Femur (tissue), 1 donor: ENCODE measurements around the gene TCEANC2.

Source experiments
- DNase-seq: peaks from one replicate; pipeline ENCODE4 v3.0.0-alpha.2; 2017

The TCEANC2 gene

GRCh38 chr1:54117815-54118563, 64.6 kb downstream of the TCEANC2 start:
- no peak for DNase-seq

- no peak for DNase-seq
Observed at GRCh38 chr1:54118704-54119103, 65.3 kb downstream of the TCEANC2 start.

GRCh38 chr1:54120018-54120697, 66.8 kb downstream of the TCEANC2 start:
- no peak for DNase-seq

- DNase-seq = no peak
Observed at GRCh38 chr1:54120698-54121481, 67.5 kb downstream of the TCEANC2 start.

- DNase-seq = peak; percentile 88
Observed at GRCh38 chr1:54121482-54122134, 68.2 kb downstream of the TCEANC2 start.

GRCh38 chr1:54122135-54122751, 68.8 kb downstream of the TCEANC2 start:
- no peak for DNase-seq

- DNase-seq = no peak
Observed at GRCh38 chr1:54122992-54123391, 69.6 kb downstream of the TCEANC2 start.

GRCh38 chr1:54124472-54124871, 71.1 kb downstream of the TCEANC2 start:
- DNase-seq = no peak

GRCh38 chr1:54124906-54125305, 71.5 kb downstream of the TCEANC2 start:
- DNase-seq = no peak

GRCh38 chr1:54125386-54126070, 72.1 kb downstream of the TCEANC2 start:
- no peak for DNase-seq

GRCh38 chr1:54126271-54126815, 72.9 kb downstream of the TCEANC2 start:
- DNase-seq = no peak

- DNase-seq = no peak
Observed at GRCh38 chr1:54127594-54128300, 74.3 kb downstream of the TCEANC2 start.

GRCh38 chr1:54129858-54130257, 76.5 kb downstream of the TCEANC2 start:
- no peak for DNase-seq

GRCh38 chr1:54131419-54131818, 78.0 kb downstream of the TCEANC2 start:
- DNase-seq = no peak

GRCh38 chr1:54132495-54132894, 79.1 kb downstream of the TCEANC2 start:
- DNase-seq = no peak

- DNase-seq = no peak
Observed at GRCh38 chr1:54134295-54134694, 80.9 kb downstream of the TCEANC2 start.

- DNase-seq = no peak
Observed at GRCh38 chr1:54135436-54136120, 82.2 kb downstream of the TCEANC2 start.

GRCh38 chr1:54136269-54136896, 83.0 kb downstream of the TCEANC2 start:
- DNase-seq = no peak

- DNase-seq = no peak
Observed at GRCh38 chr1:54136963-54137533, 83.6 kb downstream of the TCEANC2 start.
